ENCODE results near the gene APOA4.

The APOA4 gene

DNA sequence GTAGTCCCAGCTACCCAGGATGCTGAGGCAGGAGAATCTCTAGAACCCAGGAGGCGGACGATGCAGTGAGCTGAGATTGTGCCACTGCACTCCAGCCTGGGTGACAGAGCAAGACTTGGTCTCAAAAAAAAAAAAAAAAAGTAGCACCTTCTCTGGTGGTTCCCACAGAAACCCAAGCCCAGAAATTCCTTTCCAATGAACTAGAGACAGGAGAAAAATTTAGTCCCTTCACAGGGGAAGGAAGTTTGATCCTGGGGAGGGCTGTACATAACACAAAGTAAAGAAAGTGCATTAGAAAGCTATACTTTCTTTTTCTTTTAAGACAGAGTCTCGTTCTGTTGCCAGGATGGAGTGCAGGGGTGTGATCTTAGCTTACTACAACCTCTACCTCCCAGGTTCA lies 39.8 kb upstream of the APOA4 start:
- H3K79me2 ChIP-seq (ENCODE audit: insufficient read depth, low read length): no peaks in the 10 kb centered on the region
- no peaks in the 10 kb centered on the region for H3F3A ChIP-seq (ENCODE audit: insufficient read depth)
- H4K20me1 ChIP-seq (ENCODE audit: low read depth, low read length): no peaks in the 10 kb centered on the region
- H3K27me3 ChIP-seq (ENCODE audit: low read length): no peaks in the 10 kb centered on the region
- H3K36me3 ChIP-seq (ENCODE audit: low read length): no peaks in the 10 kb centered on the region
- no peak overlapping the region for H2AFZ ChIP-seq (ENCODE audit: low read depth, low read length, severe bottlenecking)
- no peak overlapping the region for H3K27ac ChIP-seq (ENCODE audit: low read depth, low read length)
- TF ChIP-seq, protein P1, sequence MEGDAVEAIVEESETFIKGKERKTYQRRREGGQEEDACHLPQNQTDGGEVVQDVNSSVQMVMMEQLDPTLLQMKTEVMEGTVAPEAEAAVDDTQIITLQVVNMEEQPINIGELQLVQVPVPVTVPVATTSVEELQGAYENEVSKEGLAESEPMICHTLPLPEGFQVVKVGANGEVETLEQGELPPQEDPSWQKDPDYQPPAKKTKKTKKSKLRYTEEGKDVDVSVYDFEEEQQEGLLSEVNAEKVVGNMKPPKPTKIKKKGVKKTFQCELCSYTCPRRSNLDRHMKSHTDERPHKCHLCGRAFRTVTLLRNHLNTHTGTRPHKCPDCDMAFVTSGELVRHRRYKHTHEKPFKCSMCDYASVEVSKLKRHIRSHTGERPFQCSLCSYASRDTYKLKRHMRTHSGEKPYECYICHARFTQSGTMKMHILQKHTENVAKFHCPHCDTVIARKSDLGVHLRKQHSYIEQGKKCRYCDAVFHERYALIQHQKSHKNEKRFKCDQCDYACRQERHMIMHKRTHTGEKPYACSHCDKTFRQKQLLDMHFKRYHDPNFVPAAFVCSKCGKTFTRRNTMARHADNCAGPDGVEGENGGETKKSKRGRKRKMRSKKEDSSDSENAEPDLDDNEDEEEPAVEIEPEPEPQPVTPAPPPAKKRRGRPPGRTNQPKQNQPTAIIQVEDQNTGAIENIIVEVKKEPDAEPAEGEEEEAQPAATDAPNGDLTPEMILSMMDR (IDR thresholded peaks at IDR 0.05; ENCODE audit: insufficient read depth, low read length, poor library complexity, severe bottlenecking): no peak
- no peak for TF ChIP-seq EZH2phosphoT487 (conservative IDR thresholded peaks at IDR 0.05; ENCODE audit: low read length)
- no peak overlapping the region for H3K9ac ChIP-seq (ENCODE audit: low read length)
- no peak overlapping the region for H3K4me2 ChIP-seq (ENCODE audit: low read depth, low read length, poor library complexity, severe bottlenecking)
- H3K9me2 ChIP-seq (replicated peaks; ENCODE audit: insufficient read depth, low read length): no peaks in the 10 kb centered on the region
- H3K4me3 ChIP-seq (ENCODE audit: insufficient read depth, low read length, poor library complexity, severe bottlenecking): no peak overlapping the region
- no peaks in the 10 kb centered on the region for H3K9me3 ChIP-seq (ENCODE audit: insufficient read depth, low read length)

DNA sequence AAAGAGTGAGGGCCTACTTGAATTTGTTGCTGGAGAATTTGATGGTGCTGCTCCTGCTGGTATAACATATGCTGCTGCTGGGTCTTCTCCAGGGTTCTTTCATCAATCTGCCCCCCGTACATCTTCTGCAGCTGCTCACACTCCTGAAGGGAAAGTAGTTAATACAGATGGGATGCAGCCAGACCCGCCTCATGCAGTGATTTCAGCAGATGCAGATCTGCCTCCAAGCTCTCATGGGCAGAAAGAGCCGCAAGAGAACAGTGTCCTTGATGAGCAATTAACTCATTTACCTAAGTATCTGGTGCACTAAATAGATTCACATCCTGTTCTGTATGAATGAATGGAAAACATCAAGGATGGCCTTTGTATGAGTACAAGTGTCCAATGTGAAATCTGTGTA lies 39.1 kb upstream of the APOA4 start:
- Histone ChIP-seq H3K4me2 (ENCODE audit: low read depth, low read length, poor library complexity, severe bottlenecking) (no peak overlapping the region), H3F3A (ENCODE audit: insufficient read depth) (no peaks in the 10 kb centered on the region), H3K9me3 (ENCODE audit: insufficient read depth, low read length) (no peaks in the 10 kb centered on the region), H3K36me3 (ENCODE audit: low read length) (no peaks in the 10 kb centered on the region), H3K9ac (ENCODE audit: low read length) (no peak overlapping the region), H3K27ac (ENCODE audit: low read depth, low read length) (no peak overlapping the region), H3K4me3 (ENCODE audit: insufficient read depth, low read length, poor library complexity, severe bottlenecking) (no peak overlapping the region), H3K79me2 (ENCODE audit: insufficient read depth, low read length) (no peaks in the 10 kb centered on the region), H3K27me3 (ENCODE audit: low read length) (no peaks in the 10 kb centered on the region), H2AFZ (ENCODE audit: low read depth, low read length, severe bottlenecking) (no peak overlapping the region), H4K20me1 (ENCODE audit: low read depth, low read length) (no peaks in the 10 kb centered on the region), H3K9me2 (replicated peaks; ENCODE audit: insufficient read depth, low read length) (no peaks in the 10 kb centered on the region)
- TF ChIP-seq, protein P1 (IDR thresholded peaks at IDR 0.05; ENCODE audit: insufficient read depth, low read length, poor library complexity, severe bottlenecking): no peak
- TF ChIP-seq EZH2phosphoT487 (conservative IDR thresholded peaks at IDR 0.05; ENCODE audit: low read length): no peak

- H3K9ac ChIP-seq (ENCODE audit: low read length): no peak overlapping the region
- H3F3A ChIP-seq (ENCODE audit: insufficient read depth): no peaks in the 10 kb centered on the region
- no peak overlapping the region for H3K27ac ChIP-seq (ENCODE audit: low read depth, low read length)
- H3K27me3 ChIP-seq (ENCODE audit: low read length): no peaks in the 10 kb centered on the region
- H3K36me3 ChIP-seq (ENCODE audit: low read length): no peaks in the 10 kb centered on the region
- H3K4me3 ChIP-seq (ENCODE audit: insufficient read depth, low read length, poor library complexity, severe bottlenecking): no peak overlapping the region
- no peak overlapping the region for H2AFZ ChIP-seq (ENCODE audit: low read depth, low read length, severe bottlenecking)
- no peaks in the 10 kb centered on the region for H4K20me1 ChIP-seq (ENCODE audit: low read depth, low read length)
- no peak for TF ChIP-seq EZH2phosphoT487 (conservative IDR thresholded peaks at IDR 0.05; ENCODE audit: low read length)
- TF ChIP-seq, protein P1 (IDR thresholded peaks at IDR 0.05; ENCODE audit: insufficient read depth, low read length, poor library complexity, severe bottlenecking): no peak
- H3K9me2 ChIP-seq (replicated peaks; ENCODE audit: insufficient read depth, low read length): no peaks in the 10 kb centered on the region
- no peaks in the 10 kb centered on the region for H3K79me2 ChIP-seq (ENCODE audit: insufficient read depth, low read length)
- H3K9me3 ChIP-seq (ENCODE audit: insufficient read depth, low read length): no peaks in the 10 kb centered on the region
- H3K4me2 ChIP-seq (ENCODE audit: low read depth, low read length, poor library complexity, severe bottlenecking): no peak overlapping the region
Measured at GRCh38 chr11:116861539-116861938, 38.4 kb upstream of the APOA4 start.
